GM23248 (cell line): ENCODE data around the gene MSH3.

Experiments
- EZH2 ChIP-seq: fragments of 200-600 bp; sonication (generic); IDR thresholded peaks from 2 replicates; pipeline ENCODE4 v1.6.1; 2018; ENCODE audit warnings: antibody characterized with exemption, mild to moderate bottlenecking; ENCODE audit not compliant: insufficient read depth, poor library complexity, severe bottlenecking
- EZH2phosphoT487 ChIP-seq: fragments of 200-600 bp; sonication (generic); IDR thresholded peaks from 2 replicates; pipeline ENCODE4 v1.6.1; 2018; ENCODE audit warnings: antibody characterized with exemption, moderate library complexity, mild to moderate bottlenecking, low read depth; ENCODE audit not compliant: insufficient read depth

DNA sequence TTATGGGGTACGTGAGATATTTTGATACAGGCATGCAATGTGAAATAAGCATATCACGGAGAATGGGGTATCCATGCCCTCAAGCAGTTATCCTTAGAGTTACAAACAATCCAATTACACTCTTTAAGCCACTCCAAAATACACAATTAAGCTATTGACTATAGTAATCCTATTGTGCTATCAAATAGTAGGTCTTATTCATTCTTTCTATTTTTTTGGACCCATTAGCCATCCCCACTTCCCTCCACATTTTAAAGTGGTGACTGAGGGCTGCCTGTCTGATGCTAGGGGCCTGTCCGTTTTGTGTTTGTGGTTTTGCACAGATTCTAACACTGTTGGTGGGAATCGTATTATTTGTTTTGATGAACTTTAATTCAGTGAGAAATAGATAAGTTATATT is 130.0 kb downstream of the MSH3 start:
- TF ChIP-seq EZH2phosphoT487 = no peak
- TF ChIP-seq EZH2 = no peak
